HL-60/S4 treated with phorbol 12-myristate 13-acetate at 8.2 ng/mL for 4 days and 3 days (cell line): ENCODE results near the gene SLC35B4.

Experiments used
- in situ Hi-C: fragments of 300-500 bp; cut with MboI; formaldehyde crosslinking; loops from 2 replicates; pipeline ENCODE4 v1.15.0; 2022; ENCODE audit warnings: low sequenced_read_pairs

The SLC35B4 gene, protein sequence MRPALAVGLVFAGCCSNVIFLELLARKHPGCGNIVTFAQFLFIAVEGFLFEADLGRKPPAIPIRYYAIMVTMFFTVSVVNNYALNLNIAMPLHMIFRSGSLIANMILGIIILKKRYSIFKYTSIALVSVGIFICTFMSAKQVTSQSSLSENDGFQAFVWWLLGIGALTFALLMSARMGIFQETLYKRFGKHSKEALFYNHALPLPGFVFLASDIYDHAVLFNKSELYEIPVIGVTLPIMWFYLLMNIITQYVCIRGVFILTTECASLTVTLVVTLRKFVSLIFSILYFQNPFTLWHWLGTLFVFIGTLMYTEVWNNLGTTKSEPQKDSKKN

DNA sequence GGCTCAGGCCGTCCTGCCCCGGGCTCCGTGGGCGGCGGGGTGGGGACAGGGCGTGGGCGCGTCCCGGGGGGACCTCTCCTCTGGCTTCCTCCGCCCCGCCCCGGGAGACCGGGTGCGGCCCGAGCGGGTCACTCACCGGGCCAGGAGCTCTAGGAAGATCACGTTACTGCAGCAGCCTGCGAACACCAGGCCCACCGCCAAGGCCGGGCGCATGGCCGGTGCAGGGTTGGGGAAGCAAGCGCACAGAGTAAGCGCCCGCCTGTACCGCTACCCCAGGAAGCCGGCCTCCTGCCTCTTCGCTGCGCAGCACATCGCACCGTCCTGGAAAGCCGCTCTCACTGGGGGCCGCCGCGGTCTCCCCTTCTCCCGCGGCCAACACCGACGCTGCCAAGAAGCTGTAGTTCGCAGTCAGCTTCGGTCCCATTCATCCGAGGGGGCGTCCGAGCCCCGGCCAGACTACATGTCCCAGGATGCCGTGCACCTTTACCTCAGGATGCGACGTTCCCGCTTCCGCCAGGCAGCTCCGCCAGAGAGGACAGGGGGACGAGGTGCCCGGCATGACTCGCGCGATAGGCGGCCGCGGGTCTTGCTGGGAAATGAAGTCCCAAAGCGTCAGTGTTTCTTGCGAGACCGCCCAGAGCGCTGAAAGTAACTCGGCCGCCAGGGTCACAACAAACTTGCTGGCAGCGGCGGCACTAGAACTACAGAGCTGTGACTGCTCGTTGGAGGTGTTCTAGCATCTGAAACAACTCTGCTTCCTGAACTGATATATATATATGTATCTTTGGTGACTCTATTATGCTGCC, at the start of gene SLC35B4:
Gene SLC35B4 (minus strand): TSS at position 392 of the 806 bp plus-strand sequence. CDS start 179 bp downstream, at position 213.
- in situ Hi-C loops, result no loop called here

DNA sequence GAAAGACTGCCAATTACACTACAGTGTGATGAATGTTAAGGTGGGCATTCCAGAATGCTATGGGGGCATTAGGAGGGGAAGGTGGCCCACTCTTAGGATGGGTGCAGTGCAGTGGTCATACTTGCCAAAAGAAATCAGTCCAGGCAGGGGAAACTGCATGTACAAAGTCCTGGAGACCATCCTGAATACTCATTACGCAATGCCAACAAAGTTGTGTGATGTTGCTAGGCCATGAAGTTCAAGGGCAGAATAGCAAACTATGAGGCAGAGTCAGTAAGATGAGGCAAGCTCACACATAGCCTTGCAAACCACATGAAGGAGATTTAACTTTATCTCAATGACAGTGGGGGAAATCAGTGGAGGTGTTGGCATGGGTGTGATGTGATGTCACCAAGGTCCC, 49.8 kb upstream of the SLC35B4 start:
- in situ Hi-C loops, result no loop called here

DNA sequence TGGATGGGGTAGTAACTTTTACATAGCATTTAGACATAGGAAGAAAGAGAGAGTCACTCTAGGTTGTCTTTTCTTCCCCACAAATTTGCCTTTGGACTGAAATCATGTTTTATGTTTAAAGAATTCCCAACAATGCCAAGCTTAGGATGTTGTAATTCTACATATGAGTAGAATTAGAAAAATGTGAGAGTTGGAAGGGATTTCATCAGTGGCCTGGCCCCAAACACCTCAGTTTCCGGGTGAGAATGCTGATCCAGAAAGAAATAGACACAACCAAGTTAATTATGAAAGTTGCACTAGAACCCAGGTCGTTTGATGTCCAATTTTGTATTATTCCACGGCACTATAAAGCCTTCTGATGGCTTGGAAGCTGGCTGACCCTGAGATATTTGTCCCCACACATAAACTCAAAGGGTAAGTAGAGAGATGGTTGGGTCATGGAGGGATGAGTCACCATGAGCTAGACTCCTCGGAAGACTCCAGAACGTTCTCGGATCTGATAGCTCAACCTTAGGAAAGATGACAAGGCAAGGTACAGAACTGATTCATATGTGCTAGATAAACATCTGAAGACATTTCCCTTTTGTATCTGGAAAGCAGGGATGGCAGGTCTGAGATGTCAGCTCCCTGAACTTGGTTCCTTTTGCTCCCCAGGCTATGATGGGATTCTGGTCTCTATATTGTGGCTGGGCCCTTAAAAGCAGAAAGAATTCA, 48.8 kb upstream of the SLC35B4 start:
- in situ Hi-C loops, result no loop called here

DNA sequence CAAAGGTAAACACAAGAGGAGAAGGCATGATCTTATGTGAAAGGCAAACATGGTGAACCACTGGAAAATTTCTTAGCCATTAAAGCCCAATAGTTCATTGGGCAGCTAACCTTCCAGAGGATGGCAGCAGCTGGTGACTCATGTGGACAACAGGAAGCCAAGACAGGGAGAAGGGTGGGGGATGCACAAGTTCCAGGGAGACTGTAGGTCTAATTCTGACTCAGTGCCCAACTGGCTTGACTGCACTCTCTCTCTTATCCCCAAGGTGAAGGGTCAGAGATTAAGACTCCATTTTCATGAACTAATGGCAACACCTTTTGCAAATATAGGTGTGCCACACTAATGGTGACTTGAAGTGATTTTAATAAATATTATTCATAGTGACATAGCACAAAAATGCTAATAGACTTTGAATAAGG, 47.9 kb upstream of the SLC35B4 start:
- in situ Hi-C loops, result no loop called here

DNA sequence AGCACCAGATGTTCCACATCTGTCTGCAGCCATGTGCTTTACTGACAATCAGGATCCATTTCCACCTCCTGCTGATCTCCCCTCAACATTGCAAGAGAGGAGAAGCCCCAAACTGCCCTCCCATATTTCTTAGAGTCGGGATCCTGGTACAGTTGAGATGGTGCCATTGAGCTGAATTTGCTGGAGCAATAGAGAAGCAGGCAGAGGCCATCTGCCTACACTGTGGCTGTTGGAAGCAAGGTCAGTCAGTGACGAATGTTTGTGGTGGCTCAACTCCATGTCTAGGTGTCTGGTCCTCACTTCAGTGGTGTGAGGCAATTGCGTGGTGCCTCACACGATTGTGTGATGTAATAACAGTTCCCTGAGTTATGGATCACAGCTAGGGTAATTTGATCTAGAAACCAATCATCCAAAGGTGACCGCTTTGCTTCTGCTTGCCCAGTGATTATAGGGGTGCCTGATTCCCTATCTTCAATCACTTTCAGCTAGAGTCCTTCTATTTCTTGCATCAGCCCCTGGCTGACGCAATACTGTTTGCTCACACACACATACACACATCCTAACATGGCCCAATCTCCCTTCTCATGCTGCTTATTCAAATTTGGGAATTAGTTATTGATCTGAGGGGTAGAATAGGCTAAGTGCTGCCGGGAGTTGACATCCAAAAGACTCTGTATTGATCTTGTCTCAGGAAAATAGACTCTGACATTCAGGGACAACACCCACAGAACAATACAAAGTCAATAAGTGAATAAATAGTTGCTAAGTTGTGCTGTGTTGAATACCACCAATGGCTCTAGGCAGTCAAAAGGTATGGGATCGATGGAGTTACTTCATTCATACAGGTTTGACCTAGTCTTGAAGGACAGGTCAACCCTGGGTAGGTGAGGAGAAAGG, 46.1 kb upstream of the SLC35B4 start:
- in situ Hi-C loops, result no loop called here

DNA sequence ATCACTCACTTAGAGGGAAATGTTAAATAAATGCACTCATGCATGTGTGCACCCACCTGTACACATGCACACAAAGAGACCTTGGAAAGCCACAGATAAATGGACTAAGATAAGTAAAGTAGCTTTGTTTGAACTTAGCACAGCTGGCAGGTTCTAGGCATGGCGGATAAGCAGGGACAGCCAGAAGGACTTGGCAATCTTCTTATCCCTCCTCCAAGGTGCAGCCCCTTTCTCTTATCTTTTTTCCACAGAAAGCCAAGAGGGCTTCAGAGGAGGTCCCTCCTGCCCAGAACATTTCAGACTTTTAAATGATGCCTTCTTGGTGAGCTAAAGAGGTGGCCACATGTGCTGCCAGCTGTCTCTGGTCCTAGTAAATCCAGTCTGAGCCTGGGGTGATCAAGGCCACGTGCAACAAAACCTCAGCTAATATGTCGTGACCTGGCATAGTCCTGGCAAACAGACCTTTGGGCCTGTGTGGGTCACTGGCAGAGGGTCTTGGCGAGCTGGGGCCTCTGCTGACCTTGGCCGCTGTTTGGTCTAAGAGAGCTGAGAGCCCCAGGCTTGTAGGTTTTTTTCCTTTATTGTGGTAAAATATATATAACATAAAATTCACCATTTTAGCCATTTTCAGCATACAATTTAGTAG, 43.2 kb upstream of the SLC35B4 start:
- in situ Hi-C loops, result no loop called here

DNA sequence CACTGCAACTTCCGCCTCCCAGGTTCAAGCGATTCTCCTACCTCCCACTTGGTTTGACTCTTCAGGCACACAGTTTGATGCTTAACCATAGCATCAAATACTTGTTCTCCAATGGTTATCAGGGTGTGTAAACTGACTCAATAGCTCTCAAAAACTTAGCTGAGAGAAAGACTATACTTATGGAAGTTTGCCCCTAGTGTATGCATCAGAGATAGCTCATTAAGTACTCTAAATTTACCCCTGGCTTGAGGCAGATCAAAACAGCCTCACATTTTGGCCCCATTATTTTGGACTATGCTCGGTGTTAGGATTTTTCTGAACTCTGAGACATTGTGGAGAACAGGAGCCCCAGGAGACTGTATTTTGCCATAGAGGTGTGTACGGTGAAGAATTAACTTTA, 40.8 kb upstream of the SLC35B4 start:
- in situ Hi-C loops, result no loop called here

DNA sequence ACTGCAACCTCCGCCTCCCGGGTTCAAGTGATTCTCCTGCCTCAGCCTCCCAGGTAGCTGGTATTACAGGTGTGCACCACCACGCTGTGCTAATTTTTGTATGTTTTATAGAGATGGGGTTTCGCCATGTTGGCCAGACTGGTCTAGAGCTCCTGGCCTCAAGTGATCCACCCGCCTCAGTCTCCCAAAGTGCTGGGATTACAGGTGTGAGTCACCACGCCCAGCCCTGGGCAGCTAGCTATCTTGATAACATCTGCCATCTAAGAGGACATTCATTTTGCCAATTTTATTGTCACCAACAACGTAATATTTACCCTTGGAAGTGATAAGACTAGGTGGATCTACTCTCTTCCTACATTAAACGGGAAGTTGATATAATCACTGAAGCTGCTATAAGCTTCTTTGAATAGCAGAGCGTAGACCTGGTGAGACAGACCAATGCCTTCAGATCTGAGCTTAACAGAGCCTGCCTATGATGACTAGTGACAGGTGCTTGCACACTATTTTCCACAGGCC, 39.7 kb upstream of the SLC35B4 start:
- in situ Hi-C loops, result no loop called here

DNA sequence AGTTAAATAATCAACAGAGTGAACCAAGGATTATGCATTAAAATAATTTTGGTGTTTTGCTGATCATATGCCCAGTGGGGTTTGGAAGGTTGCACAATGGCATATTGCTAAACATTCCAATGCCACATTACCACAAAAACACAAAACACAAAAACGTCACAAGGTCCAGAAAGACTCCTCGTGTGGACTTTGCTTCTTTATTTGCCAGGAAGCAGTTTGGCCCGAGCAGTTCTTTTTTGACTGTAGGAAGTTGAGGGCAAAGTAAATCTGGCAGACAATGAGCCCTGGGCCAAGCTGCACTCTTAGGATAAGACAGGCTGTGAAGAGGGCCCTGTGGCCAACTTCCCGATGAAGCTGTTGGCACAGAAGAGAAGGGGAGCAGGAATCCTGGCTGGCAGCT, 39.2 kb upstream of the SLC35B4 start:
- in situ Hi-C loops, result no loop called here

DNA sequence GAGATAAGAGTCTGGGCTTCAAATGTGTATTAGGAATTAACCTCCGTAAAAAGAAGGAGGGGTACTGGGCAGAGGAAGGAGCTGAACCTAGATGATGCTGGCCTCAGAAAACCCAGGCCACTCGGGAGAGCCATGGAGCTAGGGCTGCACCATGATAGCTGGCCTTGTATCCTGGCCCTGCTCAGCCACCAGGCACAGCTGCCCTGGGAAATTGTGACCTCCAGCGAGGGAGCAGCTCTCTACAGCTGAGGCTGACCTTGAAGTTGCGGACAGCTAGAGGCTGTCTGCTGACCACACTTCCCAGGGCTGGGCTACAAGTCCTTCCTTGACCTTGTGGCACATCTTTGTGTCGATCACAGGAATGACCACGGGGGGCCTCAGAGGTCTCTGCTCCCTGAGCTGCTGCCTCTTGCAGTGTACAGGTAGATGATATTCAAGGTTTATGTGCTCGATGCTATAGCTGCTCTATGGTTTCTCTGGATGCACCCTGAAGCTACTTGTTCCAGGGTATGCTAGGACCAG, 38.3 kb upstream of the SLC35B4 start:
- in situ Hi-C loops, result no loop called here

DNA sequence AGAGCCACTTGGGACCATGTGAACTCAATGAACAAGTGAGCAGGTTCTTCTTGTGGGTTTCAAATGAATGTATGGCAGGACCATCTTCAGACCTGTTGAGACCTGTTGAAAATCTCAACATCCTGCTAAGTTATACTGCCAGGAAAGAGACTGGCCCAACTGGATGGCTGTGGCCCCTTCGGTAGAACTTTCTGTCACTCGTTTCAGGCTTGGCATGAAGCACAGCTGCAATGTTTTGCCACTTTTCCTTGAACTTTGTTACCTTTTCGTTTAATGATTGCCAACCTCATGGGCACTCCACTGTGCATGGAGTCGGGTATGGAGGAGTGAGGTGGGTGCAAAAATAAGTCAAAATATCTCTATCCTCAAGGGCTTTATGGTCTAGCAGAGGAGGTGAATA, 36.7 kb upstream of the SLC35B4 start:
- in situ Hi-C loops, result no loop called here

DNA sequence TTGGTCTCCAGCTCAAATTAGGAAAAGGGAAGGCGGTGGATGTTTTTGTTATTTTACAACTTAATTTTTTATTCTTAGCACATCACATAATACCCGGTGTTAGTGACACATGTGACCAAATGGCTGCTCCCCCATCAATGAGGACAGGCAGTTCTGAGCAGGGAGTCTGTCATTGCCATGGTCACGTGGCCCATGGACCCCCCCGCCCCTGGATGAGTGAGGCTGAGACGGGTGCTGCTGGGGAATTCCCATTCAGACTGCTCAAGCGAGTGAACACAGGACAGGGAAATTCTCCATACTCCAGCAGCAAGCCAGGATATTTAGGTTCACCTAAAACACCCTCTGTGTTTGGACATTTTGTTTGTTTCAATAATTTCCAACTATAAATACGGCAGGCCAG, 34.7 kb upstream of the SLC35B4 start:
- in situ Hi-C loops, result no loop called here

DNA sequence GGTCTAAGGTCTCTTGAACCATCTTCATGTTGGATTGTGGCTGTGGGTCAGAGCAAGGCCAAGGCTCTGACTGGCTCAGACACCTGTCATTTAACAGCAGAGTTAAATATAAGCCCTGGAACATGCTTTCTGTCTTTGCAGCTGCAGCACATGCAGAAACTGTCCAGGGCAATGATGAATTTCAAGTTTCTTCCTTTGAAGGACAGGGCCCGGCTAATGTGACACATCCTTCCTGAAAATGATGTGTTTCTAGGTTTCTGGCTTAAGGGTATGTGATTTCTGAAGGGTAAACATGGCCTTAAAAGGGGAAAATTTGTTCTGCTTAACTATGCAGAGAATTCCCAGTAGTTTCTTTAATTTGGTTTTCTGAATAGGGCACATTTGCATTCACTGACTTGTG, 34.0 kb upstream of the SLC35B4 start:
- in situ Hi-C loops, result no loop called here

DNA sequence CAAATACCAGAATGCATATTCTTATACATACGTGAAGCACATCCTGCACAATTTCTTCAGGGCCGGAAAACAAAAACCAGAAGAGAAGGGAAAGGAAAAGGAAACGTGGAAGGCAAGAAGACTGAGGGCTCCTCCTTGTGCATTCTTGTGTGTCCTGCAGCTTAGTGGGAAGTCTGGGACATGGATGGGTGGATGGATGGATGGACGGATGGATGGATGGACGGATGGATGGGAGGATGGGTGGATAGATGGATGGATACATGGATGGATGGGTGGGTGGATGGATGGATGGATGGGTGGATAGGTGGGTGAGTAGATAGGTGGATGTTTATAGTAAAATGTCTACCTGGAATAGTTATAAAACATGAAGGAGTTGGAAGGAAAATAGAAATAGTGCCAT, 30.8 kb upstream of the SLC35B4 start:
- in situ Hi-C loops, result no loop called here

DNA sequence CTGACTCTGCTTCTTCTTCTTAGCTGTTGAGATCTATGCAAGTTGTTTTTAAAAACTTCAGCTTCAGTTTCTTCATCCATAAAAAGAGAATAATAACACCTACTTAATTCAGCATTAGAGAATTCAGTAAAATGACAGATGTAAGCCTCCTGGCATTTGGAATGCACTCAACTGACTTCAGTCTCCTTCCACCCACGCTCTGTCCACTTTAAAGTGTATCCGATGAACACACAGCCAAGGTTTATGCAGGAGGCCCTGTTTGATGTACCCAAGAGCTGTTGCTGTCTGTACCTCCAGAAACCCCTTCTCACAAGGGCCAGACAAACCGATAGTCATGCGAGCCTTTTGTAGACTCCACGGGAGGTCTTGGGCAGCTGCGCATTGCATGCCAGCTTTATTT, 27.1 kb upstream of the SLC35B4 start:
- in situ Hi-C loops, result no loop called here

DNA sequence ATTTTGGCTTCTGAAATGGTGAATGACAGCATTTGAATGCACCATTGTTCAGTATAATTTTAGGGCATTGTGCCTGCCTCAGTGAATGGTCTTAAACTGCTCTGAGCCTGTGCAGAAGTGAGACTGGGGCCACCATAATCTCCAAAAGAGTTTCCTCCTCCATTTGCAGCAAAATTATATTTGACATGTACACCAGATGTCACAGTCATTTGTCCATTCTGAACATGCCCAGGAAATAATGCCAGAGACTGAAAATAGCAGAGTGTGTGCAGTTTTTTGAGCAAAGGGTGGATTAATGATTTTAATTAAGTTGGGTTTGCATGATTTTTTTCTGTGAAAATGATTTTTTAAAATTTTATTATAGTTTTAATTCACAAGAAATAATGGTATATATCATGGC, 26.4 kb upstream of the SLC35B4 start:
- in situ Hi-C loops, result no loop called here

DNA sequence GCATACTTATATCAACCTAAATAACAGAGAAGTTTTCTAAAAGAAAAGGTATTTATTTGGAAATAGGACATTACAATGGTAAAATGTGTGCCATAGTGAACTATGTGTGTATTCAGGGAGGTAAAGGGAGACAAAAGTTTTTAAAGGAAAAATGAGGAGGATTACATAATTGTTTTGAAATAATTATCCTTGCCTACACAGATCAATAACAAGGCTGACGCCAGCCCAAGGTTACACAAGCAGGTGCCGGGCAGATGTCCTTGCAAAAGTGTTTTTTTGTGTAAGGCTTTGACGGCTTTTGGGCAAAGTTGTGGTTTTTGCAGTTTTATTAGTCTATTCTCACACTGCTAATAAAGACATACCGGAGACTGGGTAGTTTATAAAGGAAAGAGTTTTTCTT, 22.7 kb upstream of the SLC35B4 start:
- in situ Hi-C loops, result no loop called here

DNA sequence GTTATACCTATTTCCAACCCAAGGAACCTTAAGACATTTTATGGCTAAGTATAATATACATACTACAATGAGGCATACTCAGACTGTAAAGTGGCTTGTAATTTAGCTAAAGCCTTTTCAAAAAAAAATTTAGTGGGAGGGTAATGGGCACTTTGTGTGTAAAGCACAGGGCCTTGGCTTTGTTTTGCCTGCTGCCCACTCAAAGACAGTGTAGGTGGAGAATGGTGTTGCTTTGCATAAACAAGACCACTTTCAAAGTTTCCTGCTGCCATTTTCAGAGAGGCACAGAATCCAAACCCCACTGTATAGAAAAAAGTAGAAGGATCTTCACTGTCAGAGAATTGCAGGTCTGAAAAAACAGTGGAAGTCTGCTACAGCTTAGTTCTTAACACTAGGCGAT, 21.2 kb upstream of the SLC35B4 start:
- in situ Hi-C loops, result no loop called here

DNA sequence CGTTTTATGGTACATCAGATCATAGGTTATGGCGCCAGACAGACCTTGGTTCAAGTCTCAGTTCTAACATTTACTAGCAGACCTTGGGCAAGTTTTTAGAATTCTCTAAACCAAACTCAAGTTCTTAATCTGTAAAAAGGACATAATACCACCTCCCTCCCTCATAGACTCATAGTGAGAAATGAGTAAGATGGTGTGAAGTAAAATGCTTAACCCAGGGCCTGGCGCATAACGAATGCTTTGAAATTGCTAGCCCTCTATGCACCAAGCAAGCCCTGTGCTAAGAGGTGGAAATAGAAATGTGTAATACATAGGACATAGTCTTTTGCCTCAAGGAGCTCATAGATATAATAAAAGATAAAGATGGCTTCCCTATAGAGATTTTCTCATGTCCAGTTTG, 17.7 kb upstream of the SLC35B4 start:
- in situ Hi-C loops, result no loop called here

DNA sequence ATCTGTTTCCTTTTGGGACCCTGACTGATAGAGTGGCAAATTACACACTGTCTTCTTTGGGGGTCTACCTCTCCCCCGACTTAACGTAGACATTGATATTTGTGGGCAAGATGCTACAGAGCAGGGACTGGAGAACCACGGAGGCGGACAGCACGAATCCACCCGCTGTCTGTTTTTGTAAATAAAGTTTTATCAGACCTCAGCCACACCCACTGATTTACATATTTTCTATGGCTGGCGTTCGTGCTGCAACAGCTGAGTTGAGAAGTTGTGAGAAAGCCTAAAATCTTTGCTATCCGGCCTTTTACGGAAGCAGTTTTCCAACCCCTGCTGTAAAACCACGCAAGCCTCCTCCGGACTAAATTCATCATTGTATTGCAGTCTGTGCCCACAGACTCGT, 17.2 kb upstream of the SLC35B4 start:
- in situ Hi-C loops, result no loop called here
